Panc1 (cell line): ENCODE measurements around the gene NDUFV1.

Source experiments
- CTCF ChIP-seq: fragments of 450-650 bp; IDR thresholded peaks from 2 replicates; pipeline ENCODE4 v1.5.1; 2017; ENCODE audit warnings: mild to moderate bottlenecking
- POLR2AphosphoS5 ChIP-seq: IDR thresholded peaks from 2 replicates; pipeline ENCODE4 v1.6.1; 2012; ENCODE audit warnings: mild to moderate bottlenecking, low read depth, low read length, moderate library complexity
- REST ChIP-seq, 2 experiments: IDR thresholded peaks; 2 replicates each; pipeline ENCODE4 v1.6.1; 2011 to 2012; ENCODE audit warnings: low read depth in 2 of 2, control low read depth in 1 of 2, low read length in 1 of 2, mild to moderate bottlenecking in 1 of 2, moderate library complexity in 1 of 2; ENCODE audit not compliant: insufficient read depth in 1 of 2
- SIN3A ChIP-seq: IDR thresholded peaks from 2 replicates; pipeline ENCODE4 v1.6.1; 2012; ENCODE audit warnings: low read depth, mild to moderate bottlenecking, low read length, moderate library complexity, borderline replicate concordance; ENCODE audit not compliant: insufficient read depth
- TCF7L2 ChIP-seq: IDR thresholded peaks from 2 replicates; pipeline ENCODE4 v1.6.1; 2011; ENCODE audit warnings: mild to moderate bottlenecking, low read depth, low read length, inconsistent platforms

- TF ChIP-seq CTCF: peak; percentile 96
- TF ChIP-seq REST (IDR thresholded peaks at IDR 0.05; ENCODE audit: insufficient read depth in 1 of 2, low read depth in 2 of 2, low read length in 1 of 2): no peak
- no peak for TF ChIP-seq POLR2AphosphoS5
- no peak for TF ChIP-seq TCF7L2
- TF ChIP-seq SIN3A: no peak
These were observed 33.5 kb downstream of the NDUFV1 start for GRCh38 chr11:67640021-67640757.
